GM12892 (cell line): Measurements from ENCODE around the gene OLFML1.
"Not testable (repeated sequence)": the region's sequence is repeated elsewhere in the genome, so short reads cannot be mapped to it uniquely, and the experiment has no call there.

Experiments used
- DNase-seq: peaks from one replicate; pipeline ENCODE4 v3.0.0; 2011; ENCODE audit not compliant: insufficient read length
- FAIRE-seq: peaks from 2 replicates; lab custom pipeline; 2011; peaks lifted over from hg19 to GRCh38; lab: Jason Lieb, UNC
- POLR2A ChIP-seq: IDR thresholded peaks from 2 replicates; pipeline ENCODE4 v1.6.1; 2011; ENCODE audit warnings: low read depth, low read length, control low read depth
- POLR2AphosphoS5 ChIP-seq: IDR thresholded peaks from 2 replicates; pipeline ENCODE4 v1.6.1; 2011; ENCODE audit warnings: low read depth, low read length, control low read depth
- TAF1 ChIP-seq: IDR thresholded peaks from 2 replicates; pipeline ENCODE4 v1.6.1; 2011; ENCODE audit warnings: low read depth, mild to moderate bottlenecking, control low read depth, low read length, borderline replicate concordance

The OLFML1 gene

GRCh38 chr11:7516475-7516874 is 31.2 kb downstream of the OLFML1 start:
- FAIRE-seq = no peak
- TF ChIP-seq POLR2AphosphoS5 = no peak
- TF ChIP-seq POLR2A = no peak
- no peak for DNase-seq

GRCh38 chr11:7517743-7518142 is 32.4 kb downstream of the OLFML1 start:
- peak; percentile 57 for FAIRE-seq

GRCh38 chr11:7518811-7519562 is 33.7 kb downstream of the OLFML1 start:
- TF ChIP-seq POLR2AphosphoS5 = 0 out of 2 replicates have a peak, but pooled peaks have one; percentile 12
- TF ChIP-seq TAF1 = no peak
- FAIRE-seq (no peak), DNase-seq (no peak)

More at GRCh38 chr11:7517743-7518142, 32.4 kb downstream of the OLFML1 start:
- DNase-seq = not testable (repeated sequence)

- no peak for FAIRE-seq
- DNase-seq = no peak
These were observed 35.0 kb downstream of the OLFML1 start for GRCh38 chr11:7520011-7520942.

GRCh38 chr11:7520981-7521487 is 35.7 kb downstream of the OLFML1 start:
- TF ChIP-seq POLR2AphosphoS5 = no peak; the same call in 1 of the 2 replicates
- peak; percentile 64 for TF ChIP-seq POLR2A
- DNase-seq (no peak), FAIRE-seq (peak; percentile 98)

More at GRCh38 chr11:7520011-7520942, 35.0 kb downstream of the OLFML1 start:
- no peak for TF ChIP-seq TAF1
- TF ChIP-seq POLR2AphosphoS5 = peak; percentile 90; the same call in 1 of the 2 replicates
- TF ChIP-seq POLR2A = peak; percentile 59

GRCh38 chr11:7522121-7522520 is 36.8 kb downstream of the OLFML1 start:
- TF ChIP-seq POLR2A (no peak), POLR2AphosphoS5 (no peak), TAF1 (no peak)
- FAIRE-seq (peak; percentile 87), DNase-seq (no peak)

- TF ChIP-seq POLR2A (no peak), POLR2AphosphoS5 (no peak), TAF1 (no peak)
- FAIRE-seq = no peak
- no peak for DNase-seq
These were observed 37.2 kb downstream of the OLFML1 start for GRCh38 chr11:7522546-7522945.

- TF ChIP-seq TAF1 (no peak), POLR2AphosphoS5 (no peak), POLR2A (no peak)
- DNase-seq (no peak), FAIRE-seq (peak; percentile 97)
These were observed 38.3 kb downstream of the OLFML1 start for GRCh38 chr11:7523416-7524210.

- TF ChIP-seq POLR2A = no peak
- FAIRE-seq (no peak), DNase-seq (no peak)
These were observed 39.3 kb downstream of the OLFML1 start for GRCh38 chr11:7524462-7525235.

GRCh38 chr11:7525424-7525823 is 40.1 kb downstream of the OLFML1 start:
- DNase-seq (no peak), FAIRE-seq (no peak)
- TF ChIP-seq TAF1 = no peak
- TF ChIP-seq POLR2A = no peak
- TF ChIP-seq POLR2AphosphoS5 = no peak
